CD4-positive, alpha-beta T cell treated with Interleukin-4 for 1 hour (primary cell): ENCODE data around the gene POLG2.
"Not testable (repeated sequence)": the region's sequence is repeated elsewhere in the genome, so short reads cannot be mapped to it uniquely, and the experiment has no call there.

ENCODE experiments used
- DNase-seq, 2 donors: peaks; one replicate each; pipeline ENCODE4 v3.0.0-alpha.2; 2020 to 2022

POLG2 gene

GRCh38 chr17:64505340-64506200, 8.7 kb upstream of the POLG2 start:
- peak; percentile 91 to 92 for DNase-seq

GRCh38 chr17:64504769-64505339, 8.0 kb upstream of the POLG2 start:
- no peak for DNase-seq

GRCh38 chr17:64503821-64504768, 7.2 kb upstream of the POLG2 start:
- peak in 1 of 2 donors; percentile 14 for DNase-seq

GRCh38 chr17:64503341-64503740, 6.5 kb upstream of the POLG2 start:
- peak in 1 of 2 donors; percentile 15 for DNase-seq

- peak in 1 of 2 donors; percentile 13 for DNase-seq
Measured at GRCh38 chr17:64502809-64503208, 6.0 kb upstream of the POLG2 start.

- DNase-seq, result peak in 1 of 2 donors; percentile 24
Measured at GRCh38 chr17:64502021-64502420, 5.2 kb upstream of the POLG2 start.

- DNase-seq, result peak in 1 of 2 donors; percentile 26
Measured at GRCh38 chr17:64500862-64501765, 4.3 kb upstream of the POLG2 start.

GRCh38 chr17:64500487-64500859, 3.6 kb upstream of the POLG2 start:
- DNase-seq, result peak in 1 of 2 donors; percentile 17

GRCh38 chr17:64499805-64500486, 3.1 kb upstream of the POLG2 start:
- DNase-seq, result peak in 1 of 2 donors; percentile 28

- DNase-seq, result peak in 1 of 2 donors; percentile 32
Measured at GRCh38 chr17:64498308-64499203, 1.7 kb upstream of the POLG2 start.

GRCh38 chr17:64497565-64498035, 746 bp upstream of the POLG2 start:
- no peak for DNase-seq

GRCh38 chr17:64496348-64496785, 487 bp downstream of the POLG2 start:
- DNase-seq, result no peak

- not testable (repeated sequence) for DNase-seq
Measured at GRCh38 chr17:64495300-64495699, 1.6 kb downstream of the POLG2 start.

GRCh38 chr17:64494121-64494520, 2.7 kb downstream of the POLG2 start:
- DNase-seq, result no peak

- DNase-seq, result peak; percentile 25 to 80
Measured at GRCh38 chr17:64492481-64493109, 4.3 kb downstream of the POLG2 start.

GRCh38 chr17:64491994-64492393, 4.9 kb downstream of the POLG2 start:
- DNase-seq, result no peak

GRCh38 chr17:64491034-64491860, 5.6 kb downstream of the POLG2 start:
- peak; percentile 67 to 69 for DNase-seq

- DNase-seq, result no peak
Measured at GRCh38 chr17:64488301-64488700, 8.6 kb downstream of the POLG2 start.

GRCh38 chr17:64484380-64484779, 12.5 kb downstream of the POLG2 start:
- DNase-seq, result no peak
